Right forelimb (tissue), 1 donor: ENCODE data around the gene YES1.
A peak's percentile ranks its signal among the peaks of the same experiment; 100 is the strongest.
"Not testable (repeated sequence)": the region's sequence is repeated elsewhere in the genome, so short reads cannot be mapped to it uniquely, and the experiment has no call there.

ENCODE experiments used
- DNase-seq: peaks from one replicate; pipeline ENCODE4 v3.0.0-alpha.2; 2018

The YES1 gene

GRCh38 chr18:717003-717402 lies 95.0 kb downstream of the YES1 start:
- no peak for DNase-seq

- no peak for DNase-seq
Measured at GRCh38 chr18:715626-716025, 96.4 kb downstream of the YES1 start.

DNA sequence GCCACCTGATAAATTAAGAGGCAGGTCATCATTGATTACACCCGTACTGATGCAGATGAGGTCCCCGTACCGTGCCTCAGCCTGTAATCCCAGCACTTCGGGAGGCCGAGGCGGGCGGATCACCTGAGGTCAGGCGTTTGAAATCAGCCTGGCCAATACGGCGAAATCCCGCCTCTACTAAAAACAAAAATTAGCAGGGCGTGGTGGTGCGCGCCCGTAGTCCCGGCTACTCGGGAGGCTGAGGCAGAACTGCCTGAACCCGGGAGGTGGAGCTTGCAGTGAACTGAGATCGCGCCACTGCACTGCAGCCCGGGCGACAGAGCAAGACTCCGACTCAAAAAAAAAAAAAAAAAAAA lies 98.9 kb downstream of the YES1 start:
- DNase-seq: no peak

GRCh38 chr18:712401-713134 lies 99.5 kb downstream of the YES1 start, which contains the start of gene ENOSF1:
Gene ENOSF1, minus strand, starts transcription at chr18:712630. Its CDS starts 43 bp downstream, at chr18:712587.
- DNase-seq: peak; percentile 87

- peak; percentile 73 for DNase-seq
Measured at GRCh38 chr18:711657-712400, 100.2 kb downstream of the YES1 start.

DNA sequence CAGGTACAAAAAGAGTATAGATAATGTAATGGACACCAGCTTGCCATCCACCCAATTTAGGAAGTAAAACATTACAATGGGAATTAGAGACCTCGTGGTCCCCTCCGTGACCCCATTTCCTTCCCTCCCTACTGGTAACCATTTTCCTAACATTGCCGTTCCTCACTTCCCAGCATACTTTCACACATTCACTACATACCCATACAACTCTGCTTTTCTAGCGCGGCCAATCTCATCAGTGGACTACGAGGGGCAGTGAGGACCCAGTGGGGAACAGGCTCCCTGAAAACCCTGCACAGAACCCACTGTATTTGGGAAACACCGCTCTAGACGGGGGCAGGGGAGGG lies 100.8 kb downstream of the YES1 start:
- DNase-seq: no peak

DNA sequence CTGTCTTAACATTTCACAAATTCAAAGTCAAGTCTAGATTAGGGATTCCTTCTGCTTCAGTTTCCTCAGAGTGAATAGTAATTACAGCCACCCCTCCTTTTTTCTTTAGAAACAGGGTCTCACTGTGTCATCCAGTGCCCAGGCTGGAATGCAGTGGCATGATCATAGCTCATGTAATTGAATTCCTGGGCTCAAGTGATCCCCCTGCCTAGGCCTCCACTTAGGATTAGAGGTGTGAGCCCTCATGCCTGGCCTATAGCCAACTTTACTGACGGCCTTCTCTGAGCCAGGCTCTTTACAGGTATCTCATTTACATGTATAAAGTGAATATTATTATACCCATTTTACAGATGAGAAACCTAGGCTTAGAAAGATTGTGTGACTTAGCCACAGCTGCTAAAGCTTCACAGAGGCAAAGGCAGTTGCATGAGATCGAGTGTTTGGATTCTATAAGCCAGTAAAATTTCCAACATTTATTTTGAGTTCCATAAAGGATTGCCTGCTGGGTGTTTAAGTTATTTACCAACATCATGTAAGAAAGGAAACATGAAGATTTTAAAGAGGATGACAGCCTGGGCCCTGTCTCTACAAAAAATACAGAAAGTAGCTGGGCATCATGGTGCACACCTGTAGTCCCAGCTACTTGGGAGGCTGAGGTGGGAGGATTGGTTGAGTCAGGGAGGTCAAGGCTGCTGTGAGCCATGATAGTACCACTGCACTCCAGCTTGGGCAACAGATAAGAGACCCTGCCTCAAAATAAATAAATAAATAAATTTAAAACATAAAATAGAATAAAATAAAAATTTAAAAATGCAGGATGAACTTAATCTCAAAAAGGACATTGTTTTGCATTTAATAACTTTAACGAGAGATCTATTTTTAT lies 101.4 kb downstream of the YES1 start:
- DNase-seq: no peak

- DNase-seq: no peak
Measured at GRCh38 chr18:709771-710170, 102.3 kb downstream of the YES1 start.

DNA sequence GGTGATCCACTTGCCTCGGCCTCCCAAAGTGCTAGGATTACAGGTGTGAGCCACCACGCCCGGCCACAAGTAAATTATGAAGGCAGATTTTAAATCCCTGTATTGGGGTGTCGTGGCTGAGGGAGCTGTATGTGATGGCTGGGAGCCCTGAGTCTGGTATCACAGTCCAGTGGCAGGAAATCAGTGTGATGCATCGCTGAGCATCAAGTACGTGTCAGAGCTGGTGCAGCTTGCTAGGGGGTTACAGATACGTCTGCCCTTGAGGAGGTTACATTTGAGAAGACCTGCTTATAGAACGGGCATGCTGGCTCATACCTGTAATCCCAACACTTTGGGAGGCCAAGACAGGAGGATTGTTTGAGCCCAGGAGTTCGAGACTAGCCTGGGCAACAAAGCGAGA lies 103.9 kb downstream of the YES1 start:
- no peak for DNase-seq

DNA sequence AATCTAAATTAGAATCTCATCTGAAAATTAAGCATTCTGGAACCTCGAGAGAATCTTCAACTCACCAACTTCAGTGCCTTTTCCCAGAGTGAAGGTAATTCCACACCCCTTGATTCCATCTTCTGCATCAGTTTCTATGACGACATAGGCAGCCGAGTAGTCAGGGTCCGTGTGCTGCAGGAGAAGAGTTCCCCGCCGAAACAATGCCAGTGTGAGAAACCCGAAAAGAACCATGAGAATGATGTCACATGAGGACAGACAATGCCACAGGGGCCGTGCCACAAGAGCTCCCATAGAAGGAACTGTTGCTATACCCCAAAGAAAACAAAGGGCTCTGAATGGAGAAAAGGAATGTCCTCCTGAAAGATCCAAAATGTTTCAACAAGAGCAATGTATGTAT lies 105.6 kb downstream of the YES1 start:
- no peak for DNase-seq

DNA sequence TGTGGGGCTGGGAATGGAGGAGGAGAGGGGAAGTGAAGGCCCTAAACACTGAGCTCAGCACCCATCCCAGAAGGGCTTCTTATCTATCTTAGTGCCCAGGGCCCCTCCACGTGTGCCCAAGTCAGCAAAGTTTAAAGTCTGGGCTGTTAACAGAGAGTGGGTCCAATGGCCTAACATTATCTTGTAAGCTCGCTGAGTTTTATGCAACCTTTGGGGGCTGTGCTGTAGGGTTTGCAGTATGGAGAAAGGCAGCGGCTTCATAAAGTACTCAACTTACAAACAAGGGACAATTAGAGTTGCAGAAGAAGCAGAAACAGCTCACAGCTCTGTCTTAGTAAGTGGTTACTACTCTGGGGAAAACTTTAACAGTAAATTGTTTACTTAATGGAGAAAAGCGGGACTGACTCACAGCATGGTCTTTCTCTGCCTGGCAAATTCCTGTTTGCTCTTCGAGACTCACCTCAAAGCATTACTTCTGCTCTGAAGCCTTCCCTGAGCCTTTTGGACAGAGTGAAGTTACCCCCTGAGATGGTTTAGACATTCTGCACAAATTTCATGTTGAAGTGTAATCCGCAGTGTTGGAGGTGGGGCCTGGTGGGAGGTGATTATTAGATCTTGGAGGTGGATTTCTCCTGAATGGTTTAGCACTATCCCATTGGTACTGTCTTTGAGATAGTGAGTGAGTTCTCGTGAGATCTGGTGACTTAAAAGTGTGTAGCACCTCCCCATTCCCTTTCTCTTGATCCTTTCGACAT lies 108.7 kb downstream of the YES1 start:
- no peak for DNase-seq

DNA sequence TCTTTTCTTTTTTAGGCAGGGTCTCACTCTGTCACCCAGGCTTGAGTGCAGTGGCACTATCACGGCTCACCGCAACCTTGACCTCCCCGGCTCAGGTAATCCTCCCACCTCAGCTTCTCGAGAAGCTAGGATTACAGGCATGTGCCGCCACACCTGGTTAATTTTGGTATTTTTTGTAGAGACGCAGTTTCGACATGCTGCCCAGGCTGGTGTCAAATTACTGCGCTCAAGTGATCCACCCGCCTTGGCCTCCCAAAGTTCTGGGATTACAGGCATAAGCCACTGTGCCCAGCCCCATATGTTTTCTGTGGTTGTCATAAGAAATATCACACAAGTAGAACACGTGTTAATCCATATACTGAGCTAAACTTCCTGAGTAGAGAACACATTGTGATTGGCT lies 114.2 kb downstream of the YES1 start:
- DNase-seq: no peak

GRCh38 chr18:697012-697411 lies 115.0 kb downstream of the YES1 start:
- no peak for DNase-seq

DNA sequence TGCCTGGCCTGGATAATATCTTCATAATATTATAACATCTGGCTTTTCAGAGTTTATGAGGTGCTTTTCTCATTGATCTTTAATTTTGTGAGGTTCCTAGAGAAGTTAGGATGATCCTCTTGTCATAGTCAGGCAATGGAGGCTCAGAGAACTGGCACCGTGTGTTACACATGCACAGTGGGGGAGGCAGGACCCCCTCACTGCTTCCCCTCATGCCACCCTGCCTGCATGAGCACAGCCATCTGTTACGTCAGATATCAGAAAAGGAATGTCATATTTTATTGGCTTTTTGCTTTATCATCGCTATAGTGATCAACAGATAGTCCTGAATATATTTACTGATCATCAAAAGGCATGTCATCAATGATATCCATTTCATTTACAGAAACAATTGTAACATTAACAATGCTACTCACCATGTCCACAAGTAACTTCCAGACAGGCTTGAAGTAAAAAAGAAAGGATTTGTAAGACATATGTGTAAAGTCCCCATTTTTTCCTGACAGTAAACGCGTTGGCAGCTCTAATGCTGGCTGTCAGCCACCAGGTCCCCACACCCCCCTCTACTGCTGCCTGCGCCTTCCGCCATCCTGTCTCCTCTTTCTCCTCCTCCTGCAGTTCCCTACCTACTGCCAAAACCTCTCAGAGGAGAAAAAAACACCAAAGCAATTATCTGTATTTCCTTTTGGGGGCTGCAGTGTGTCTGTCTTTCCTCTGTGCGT lies 118.4 kb downstream of the YES1 start:
- no peak for DNase-seq

DNA sequence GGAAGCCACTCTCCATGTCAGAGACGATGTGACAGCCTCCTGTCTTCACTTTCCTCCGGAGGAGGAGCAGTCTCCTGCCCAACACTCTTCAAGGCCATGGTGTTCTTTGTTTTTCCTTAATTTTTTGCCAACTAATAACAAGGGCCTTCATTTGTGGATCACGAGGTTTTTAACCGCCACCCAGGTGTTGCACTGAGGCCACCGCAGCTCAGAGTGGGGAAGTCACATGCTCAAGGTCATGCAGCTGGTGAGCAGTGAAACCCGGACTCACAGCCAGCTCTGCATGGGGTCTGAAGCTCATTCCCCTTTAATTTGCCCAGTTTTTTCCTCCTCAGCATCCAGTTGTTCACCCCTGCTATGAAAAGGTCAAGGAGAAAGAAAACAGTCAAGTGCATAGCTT lies 119.2 kb downstream of the YES1 start:
- no peak for DNase-seq

DNA sequence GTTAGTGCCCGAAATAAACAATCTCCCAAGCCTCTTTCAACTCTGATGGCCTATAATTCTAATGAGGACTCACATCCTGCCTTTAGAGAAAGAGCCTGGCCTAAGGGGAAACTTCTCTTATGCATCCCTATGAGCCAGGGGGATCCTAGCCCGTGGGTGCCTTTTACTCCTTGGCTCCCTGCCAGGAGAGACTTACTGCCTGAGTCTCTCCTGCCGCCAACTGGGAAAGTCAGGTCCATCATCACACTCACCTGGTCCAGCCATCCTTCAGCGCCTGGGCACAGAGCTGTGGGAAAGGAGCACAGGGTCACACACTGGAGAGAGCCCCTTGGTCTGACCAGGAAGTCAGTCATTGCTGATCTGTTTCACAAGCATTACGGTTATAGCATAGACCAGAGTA lies 123.7 kb downstream of the YES1 start:
- DNase-seq: no peak

DNA sequence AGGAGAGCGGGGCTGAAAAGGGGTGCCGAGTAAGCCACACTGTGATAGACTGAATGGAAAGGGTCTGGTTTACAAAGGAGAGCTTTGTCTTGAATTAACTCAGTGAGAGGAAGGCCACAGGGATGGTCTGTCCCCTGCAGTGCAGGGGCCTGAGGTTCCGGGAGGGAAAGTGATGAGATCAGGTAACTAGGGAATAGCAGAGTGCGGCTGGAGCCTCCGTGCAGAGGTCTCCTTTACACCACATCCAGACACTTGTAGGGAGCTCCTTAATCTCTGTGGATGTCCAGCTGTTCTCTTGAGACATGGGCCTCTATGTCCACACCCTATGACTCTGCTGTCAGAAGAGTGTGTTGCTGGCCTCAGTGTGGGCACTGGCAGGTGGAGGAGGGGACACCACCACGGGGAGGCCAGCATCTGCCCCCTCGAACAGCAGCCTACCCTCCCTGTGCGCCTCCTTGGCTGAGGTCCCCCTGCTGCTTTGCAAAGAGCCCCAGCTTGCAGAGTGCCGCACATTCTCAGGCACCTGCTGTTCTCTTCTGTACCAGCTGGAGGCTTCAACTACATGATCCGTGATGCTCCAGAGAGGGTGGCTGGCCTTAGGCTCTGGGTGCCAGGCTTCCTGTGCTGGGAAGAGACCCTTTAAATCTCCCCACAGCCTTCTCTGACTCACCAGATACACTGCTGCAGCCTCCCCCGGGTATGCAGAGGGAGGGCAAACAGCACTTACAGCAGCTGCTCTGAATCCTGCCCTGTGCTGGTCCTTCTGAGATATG lies 125.5 kb downstream of the YES1 start:
- DNase-seq: no peak

- DNase-seq: no peak
Measured at GRCh38 chr18:685438-685837, 126.6 kb downstream of the YES1 start.

DNA sequence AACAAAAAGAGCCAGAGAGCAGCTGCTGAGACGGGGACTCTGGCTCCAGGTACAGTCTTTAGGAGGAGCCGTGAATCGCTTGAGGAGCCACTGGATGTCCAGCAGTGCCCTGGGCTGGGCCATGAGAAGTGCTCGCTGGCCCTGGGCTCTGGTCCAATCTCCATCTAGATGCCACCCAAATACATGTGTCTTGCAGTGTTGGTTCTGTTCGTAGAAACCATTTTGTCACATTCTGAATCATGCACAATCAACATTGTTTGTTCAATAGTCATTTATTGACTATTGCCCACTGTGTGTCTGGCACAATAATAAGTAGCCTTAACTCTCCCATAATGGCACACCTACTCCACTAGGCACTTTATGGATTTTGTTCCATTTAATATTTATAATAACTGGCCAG lies 128.5 kb downstream of the YES1 start:
- DNase-seq: no peak

DNA sequence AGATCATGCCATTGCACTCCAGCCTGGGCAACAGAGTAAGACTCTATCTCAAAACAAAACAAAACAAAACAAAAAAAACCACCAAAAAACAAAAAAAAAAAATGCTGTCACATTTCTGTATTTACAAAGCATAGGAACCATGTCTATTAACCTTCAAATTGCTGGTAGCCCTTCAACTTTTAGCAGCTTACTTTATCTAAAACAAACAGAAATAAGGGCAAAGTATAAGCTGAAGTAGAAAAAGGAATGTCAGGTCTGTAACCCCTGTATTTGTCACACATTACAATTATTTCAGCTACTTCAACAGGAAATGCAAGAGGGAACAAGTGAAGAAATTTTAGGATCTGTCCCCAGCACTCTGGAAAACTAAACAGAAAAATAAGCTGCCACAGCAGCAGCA lies 129.2 kb downstream of the YES1 start:
- no peak for DNase-seq

DNA sequence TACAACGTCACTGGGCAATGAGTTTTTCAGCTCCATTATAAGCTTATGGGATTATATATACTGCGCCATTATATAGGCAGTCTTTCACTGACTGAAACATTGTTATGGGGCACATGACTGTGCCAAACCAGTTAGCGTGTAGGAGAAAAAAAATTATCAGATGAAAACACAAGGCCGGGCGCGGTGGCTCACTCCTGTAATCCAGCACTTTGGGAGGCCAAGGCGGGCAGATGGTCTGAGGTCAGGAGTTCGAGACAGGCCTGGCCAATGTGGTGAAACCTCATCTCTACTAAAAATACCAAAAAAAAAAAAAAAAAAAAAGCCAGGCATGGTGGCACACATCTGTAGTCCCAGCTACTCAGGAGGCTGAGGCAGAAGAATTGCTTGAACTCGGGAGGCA lies 129.6 kb downstream of the YES1 start:
- not testable (repeated sequence) for DNase-seq
